Measurements from ENCODE around the gene ACVR1.

DNA sequence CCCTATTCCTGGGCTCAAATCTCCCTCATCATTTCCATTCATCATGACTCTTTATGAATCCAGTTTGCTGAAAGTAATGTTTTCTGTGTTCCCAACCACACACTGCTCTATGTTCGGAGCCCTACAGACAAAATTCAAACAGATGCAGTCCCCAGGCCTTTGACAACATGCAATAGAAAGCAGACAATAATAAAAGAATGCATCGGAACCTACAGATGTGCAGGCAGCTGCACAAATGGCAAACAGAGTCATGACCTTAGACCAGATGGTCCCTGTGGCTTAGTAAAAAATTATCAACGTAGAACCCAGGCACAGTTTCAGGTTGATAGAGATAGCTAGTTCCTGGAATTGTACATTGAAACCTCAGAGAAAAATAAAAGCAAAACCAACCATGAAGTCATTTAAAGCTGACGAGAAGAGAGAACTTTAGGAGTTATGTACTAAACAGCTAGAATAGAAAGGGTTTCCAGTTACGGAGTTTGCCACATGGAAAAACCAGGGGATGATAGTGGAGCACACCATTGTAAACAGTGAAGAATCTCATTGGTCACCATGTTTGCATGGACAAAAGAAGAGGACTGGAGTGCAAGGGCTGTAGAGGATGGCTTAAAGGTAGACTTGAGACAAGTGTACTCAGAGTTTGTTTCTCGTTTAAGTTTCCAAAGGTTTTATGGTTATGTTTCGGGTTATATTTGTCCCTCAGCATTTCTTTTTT, 23.2 kb upstream of the ACVR1 start:
- TF ChIP-seq CTCF (IDR thresholded peaks at IDR 0.05; ENCODE audit: borderline replicate concordance, extremely low read depth, low read length, poor library complexity, severe bottlenecking) (no peak), EZH2 (IDR thresholded peaks at IDR 0.05; ENCODE audit: borderline replicate concordance, low read depth, low read length, severe bottlenecking) (no peak)
